ENCODE measurements around the gene PCDHB16.
"Not testable (repeated sequence)": the region's sequence is repeated elsewhere in the genome, so short reads cannot be mapped to it uniquely, and the experiment has no call there.

DNA sequence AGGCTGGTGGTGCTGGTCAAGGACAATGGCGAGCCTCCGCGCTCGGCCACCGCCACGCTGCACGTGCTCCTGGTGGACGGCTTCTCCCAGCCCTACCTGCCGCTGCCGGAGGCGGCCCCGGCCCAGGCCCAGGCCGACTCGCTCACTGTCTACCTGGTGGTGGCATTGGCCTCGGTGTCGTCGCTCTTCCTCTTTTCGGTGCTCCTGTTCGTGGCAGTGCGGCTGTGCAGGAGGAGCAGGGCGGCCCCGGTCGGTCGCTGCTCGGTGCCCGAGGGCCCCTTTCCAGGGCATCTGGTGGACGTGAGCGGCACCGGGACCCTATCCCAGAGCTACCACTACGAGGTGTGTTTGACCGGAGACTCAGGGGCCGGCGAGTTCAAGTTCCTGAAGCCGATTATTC, 44.8 kb upstream of the PCDHB16 start:
- TF ChIP-seq, protein P1, sequence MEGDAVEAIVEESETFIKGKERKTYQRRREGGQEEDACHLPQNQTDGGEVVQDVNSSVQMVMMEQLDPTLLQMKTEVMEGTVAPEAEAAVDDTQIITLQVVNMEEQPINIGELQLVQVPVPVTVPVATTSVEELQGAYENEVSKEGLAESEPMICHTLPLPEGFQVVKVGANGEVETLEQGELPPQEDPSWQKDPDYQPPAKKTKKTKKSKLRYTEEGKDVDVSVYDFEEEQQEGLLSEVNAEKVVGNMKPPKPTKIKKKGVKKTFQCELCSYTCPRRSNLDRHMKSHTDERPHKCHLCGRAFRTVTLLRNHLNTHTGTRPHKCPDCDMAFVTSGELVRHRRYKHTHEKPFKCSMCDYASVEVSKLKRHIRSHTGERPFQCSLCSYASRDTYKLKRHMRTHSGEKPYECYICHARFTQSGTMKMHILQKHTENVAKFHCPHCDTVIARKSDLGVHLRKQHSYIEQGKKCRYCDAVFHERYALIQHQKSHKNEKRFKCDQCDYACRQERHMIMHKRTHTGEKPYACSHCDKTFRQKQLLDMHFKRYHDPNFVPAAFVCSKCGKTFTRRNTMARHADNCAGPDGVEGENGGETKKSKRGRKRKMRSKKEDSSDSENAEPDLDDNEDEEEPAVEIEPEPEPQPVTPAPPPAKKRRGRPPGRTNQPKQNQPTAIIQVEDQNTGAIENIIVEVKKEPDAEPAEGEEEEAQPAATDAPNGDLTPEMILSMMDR (conservative IDR thresholded peaks at IDR 0.05) = not testable (repeated sequence)
- not testable (repeated sequence) for TF ChIP-seq EZH2 (IDR thresholded peaks at IDR 0.05; ENCODE audit: low read depth)

Measured in PC-9 (cell line).